GM04504 (cell line): ENCODE results near the gene DYNC1H1.

ENCODE experiments used
- DNase-seq: peaks from one replicate; pipeline ENCODE4 v3.0.0-alpha.2; 2012; ENCODE audit warnings: low read depth

Gene DYNC1H1

GRCh38 chr14:102037686-102038085 lies 73.3 kb downstream of the DYNC1H1 start:
- no peak for DNase-seq

- no peak for DNase-seq
Observed at GRCh38 chr14:102039157-102039556, 74.8 kb downstream of the DYNC1H1 start.

- DNase-seq = no peak
Observed at GRCh38 chr14:102040153-102040552, 75.8 kb downstream of the DYNC1H1 start.

- DNase-seq = no peak
Observed at GRCh38 chr14:102042699-102043098, 78.3 kb downstream of the DYNC1H1 start.

DNA sequence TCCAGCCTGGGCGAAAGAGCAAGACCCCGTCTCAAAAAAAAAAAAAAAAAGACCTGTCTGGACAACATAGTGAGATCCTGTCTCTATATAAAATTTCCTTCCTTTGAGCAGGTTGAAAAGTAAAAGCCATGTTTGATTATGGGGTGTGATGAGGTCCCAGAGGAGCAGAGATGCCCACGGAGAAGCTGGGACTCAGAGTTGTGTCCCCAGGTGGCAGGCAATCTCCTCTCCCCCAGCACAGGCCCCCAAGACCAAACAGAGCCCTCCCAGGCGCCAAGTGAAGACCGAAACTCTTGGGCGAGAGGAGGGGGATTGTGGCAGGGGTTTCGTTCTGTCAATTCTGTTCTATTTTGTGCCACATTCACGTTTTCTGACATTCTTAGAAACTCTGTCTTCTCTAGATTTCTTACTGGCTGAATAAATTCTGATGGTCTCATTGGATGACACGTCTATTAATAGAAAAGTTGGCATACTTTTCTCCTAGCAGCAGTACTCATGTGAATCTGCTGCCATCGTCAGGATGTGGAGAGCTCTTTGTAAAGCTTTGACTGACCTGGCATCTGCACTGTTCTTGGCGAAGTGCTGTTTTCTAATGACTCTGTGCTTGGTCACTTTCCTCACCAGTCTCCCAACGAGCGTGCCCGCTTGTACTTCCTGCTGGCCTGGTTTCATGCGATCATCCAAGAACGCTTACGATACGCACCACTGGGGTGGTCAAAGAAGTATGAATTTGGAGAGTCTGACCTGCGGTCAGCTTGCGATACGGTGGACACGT lies 79.1 kb downstream of the DYNC1H1 start:
- DNase-seq = no peak

- DNase-seq = no peak
Observed at GRCh38 chr14:102044566-102044965, 80.2 kb downstream of the DYNC1H1 start.

DNA sequence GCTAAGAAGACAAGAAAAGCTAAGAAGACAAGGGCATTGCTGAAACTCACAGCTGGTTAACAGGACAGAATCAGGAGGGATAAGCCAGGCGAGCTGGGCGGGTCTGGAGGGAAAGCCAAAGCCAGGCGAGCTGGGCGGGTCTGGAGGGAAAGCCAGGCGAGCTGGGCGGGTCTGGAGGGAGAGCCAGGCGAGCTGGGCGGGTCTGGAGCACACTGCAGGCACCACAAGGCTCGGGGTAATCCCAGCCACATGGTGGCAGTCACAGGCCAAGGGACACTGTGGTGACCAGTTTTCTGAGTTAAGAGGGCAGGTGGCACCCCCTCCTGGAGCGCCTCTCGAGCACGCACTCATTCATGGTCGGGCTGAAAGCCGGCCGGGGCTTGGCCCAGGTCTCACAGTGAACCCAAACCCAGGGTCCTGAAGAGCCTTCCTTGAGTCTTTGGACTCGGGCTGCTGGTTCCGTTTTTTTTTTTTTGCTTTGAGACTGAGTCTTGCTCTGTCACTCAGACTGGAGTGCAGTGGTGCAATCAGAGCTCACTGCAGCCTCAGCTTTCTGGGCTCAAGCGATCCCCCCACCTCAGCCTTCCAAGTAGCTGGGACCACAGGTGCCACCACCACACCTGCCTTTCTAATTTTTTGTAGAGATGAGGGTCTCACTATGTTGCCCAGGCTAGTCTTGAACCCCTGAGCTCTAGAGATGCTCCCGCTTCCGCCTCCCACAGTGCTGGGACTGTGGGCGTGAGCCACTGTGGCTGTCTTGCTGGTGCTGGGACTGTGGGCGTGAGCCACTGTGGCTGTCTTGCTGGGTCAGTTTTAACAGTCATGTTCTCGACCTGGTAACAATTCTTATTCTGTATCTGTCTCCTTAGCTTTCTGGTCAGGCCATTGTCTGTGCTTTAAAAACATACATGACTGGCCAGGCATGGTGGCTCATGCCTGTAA lies 82.2 kb downstream of the DYNC1H1 start:
- DNase-seq = peak; percentile 62

GRCh38 chr14:102047808-102048540 lies 83.6 kb downstream of the DYNC1H1 start:
- DNase-seq = no peak

GRCh38 chr14:102049258-102050025 lies 85.1 kb downstream of the DYNC1H1 start:
- no peak for DNase-seq

DNA sequence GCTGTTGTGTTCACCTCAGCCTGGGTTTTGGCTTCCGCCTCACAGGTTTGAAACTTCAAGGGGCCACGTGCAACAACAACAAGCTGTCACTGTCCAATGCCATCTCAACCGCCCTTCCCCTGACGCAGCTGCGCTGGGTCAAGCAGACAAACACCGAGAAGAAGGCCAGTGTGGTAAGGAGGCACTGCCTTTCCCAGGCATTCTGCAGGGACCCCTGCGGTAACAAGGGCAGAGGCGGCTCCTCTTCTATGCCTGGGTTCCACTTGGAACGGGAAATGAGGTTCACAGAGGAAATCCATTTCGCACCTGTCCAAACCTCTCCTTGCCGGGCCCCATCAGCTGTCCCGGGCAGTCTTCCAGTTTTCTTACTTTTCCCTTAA lies 85.6 kb downstream of the DYNC1H1 start:
- no peak for DNase-seq

DNA sequence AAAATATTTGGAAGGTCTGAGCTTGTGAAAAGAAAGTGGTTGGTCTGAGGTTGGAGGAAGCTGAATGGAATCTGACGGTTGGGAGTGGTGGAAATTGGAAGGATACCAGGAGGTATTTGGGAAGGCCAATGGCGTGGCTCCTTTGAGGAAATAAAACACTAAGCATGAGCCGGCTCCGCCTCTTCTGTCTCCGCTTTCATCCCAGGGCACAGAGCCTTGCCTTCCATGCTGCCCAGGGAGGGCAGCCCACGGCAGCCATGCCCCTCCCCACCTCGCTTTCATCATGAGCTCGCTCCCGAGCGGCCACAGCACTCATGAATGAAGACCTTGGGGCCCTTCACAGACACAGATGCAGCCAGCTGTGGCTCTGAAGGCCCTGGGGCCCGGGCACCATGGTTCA lies 86.3 kb downstream of the DYNC1H1 start:
- peak; percentile 64 for DNase-seq

DNA sequence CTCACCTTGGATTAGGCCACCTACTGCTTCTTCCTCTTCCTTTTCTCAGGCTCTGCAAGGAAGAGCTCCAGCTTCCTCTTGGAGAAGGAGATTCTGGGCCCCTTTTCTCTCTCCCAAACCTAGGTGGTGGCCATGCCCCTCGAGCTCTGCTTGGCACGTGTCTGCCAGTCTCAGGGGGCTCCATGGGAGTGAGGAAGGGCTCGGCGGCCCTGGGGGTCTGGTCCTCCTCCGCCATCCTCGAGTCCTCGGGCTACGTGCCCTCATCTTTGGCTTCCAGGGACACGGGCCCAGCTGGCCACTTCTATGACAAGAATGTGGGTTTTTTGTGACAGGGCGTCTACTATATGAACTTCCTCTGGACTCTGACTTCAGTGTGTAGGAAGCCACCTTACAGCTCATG lies 88.1 kb downstream of the DYNC1H1 start:
- no peak for DNase-seq

DNA sequence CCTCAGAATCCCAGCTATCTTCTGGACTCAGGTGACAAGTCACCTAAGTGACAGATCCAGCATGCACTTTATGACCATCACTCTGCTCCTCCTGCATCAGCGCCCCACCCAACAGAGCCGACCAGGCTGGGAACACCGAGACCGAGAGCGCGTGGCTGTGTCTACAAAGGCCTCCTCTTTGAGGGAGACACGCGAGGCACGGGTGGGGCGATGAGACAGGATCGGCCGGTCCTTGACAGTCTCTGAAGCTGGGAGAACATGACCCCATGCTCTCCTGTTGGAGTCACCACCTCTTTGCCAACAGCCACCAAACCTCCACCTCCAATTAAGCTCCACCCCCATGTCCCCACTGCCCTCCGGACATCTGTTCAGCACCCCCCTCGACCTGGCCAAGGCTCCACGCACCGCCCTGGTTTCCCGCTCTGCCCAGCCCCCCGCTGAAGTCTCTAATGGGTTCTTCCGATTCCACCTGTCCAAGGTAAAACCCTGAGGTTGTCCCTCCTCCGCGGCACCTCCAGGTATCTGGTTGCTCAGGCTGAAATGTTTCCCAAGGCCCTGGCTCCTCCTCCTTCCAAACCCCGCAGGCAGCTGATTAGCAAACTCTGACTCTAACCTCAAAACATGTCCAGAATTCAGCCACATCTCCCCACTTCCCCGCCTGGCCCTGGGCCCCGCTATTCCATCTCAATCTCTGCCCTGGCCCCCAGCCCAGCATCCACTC lies 91.0 kb downstream of the DYNC1H1 start:
- DNase-seq = peak; percentile 45

GRCh38 chr14:102056694-102057442 lies 92.5 kb downstream of the DYNC1H1 start:
- no peak for DNase-seq

DNA sequence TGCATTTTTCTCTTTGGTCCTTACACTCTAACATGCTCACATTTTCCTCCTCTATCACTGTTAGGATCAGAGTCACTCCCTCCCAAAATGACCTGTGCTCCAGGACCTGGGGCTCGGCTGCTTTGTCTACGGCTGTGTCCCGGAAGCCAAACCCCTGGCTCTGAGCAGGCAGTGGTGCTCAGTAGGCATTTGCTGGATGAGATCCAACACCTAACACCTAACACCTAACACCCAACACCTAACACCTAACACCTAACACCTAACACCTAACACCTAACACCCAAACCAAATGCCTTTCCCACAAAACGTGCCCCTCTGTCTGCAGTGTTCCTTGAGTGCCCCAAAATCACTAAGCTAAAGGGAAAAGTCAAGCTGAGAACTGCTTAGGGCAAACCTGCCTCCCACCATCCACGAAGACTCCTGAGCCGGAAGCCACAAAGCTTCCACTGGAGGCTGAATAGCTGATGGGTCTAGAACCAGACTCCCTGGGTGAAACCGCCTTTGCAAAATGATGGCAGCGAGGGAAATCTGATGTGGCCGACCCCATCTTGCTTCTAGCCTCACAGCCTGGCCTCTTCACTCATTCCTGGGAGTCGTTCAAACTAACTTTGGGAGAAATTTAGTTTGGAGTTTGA lies 93.2 kb downstream of the DYNC1H1 start:
- no peak for DNase-seq

DNA sequence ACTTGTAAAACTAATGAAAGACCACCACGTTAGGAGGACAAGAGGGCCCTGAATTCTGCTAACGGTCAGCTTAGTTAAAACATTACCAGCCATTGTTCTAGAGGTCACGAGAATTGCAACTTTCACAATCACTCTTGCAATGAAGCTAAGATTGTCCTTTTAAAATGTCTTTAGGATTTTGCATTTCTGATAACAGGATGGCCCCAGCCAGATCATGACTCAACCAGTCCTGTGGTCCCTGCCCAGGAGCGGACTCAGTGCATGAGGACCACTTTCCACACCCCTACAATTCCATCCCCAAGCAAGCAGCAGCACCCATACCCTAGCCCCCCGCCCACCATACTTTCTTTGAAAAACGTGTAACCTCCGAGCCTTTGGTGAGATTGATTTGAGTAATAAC lies 93.8 kb downstream of the DYNC1H1 start:
- DNase-seq = no peak

DNA sequence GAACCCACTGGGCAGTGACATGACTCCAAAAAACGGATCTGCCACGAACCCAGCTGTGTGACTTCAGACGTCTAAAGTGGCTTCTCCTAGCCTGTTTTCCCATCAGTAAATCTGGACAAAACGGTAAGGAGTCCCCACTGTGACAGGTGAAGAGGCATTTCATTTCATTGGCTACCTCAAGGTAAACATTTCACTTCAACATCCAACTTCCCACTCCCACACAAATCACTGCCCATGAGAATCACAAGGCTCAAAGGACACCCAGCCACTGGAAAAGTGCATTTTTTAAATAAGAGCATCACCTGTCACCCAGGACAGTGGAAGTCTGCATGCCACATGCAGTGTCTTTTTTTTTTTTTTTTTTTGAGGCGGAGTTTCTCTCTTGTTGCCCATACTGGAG lies 94.6 kb downstream of the DYNC1H1 start:
- no peak for DNase-seq

DNA sequence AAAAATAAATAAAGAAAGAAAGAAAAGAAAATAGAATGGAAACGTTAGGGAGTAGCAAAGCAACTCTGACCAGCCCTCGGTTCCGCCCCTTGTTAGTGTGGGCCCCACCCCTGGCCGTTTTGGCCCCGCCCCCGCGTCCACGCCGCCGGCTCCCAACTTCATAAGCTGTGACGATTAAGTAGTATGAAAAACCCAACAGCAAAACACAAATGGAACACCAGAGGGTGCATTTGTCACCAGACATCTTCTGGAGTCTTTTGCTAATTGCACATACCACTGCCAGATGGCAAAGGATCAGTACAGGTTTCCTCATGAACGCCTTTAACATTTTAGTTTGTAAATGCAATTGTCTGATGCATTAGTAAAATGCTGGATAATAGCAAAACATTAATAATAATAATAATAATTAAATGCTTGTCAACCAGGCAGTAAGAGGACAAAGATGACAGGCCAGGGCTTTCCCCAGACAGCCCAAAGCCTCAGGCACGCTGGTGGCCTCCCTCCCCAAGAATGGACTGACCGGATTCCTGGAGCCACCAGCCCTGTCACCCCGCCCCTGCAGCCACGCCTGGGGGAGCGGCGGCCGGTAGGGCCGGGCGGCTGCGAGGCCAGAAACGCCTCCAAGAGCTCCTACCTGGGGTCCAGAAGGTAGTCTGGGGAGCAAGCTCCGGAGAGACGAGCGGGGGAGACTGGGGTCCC lies 98.9 kb downstream of the DYNC1H1 start:
- DNase-seq = peak; percentile 76

- DNase-seq = no peak
Observed at GRCh38 chr14:102063808-102064429, 99.5 kb downstream of the DYNC1H1 start.
